VCaP (cell line): ENCODE data around the gene CCT4.

Source experiments
- H3K27ac ChIP-seq: fragments of 450-650 bp; 2 replicates; pipeline ENCODE4 v1.5.1; 2017
- CTCF ChIP-seq: fragments of 450-650 bp; conservative IDR thresholded peaks from 2 replicates; pipeline ENCODE4 v1.5.1; 2017; ENCODE audit warnings: mild to moderate bottlenecking, moderate library complexity

Gene CCT4

GRCh38 chr2:61888267-61889055, at the start of gene CCT4:
Gene CCT4, minus strand, starts transcription at chr2:61888656. Its CDS starts 149 bp downstream, at chr2:61888507.
- H3K27ac ChIP-seq, result peak within 1 kb of the TSS; percentile 91
- TF ChIP-seq CTCF, result no peak

- no peak overlapping the region for H3K27ac ChIP-seq
- no peak for TF ChIP-seq CTCF
Measured at GRCh38 chr2:61937886-61938285, 49.4 kb upstream of the CCT4 start.

- TF ChIP-seq CTCF, result no peak
- H3K27ac ChIP-seq, result no peak overlapping the region
Measured at GRCh38 chr2:61937098-61937497, 48.6 kb upstream of the CCT4 start.

GRCh38 chr2:61928826-61929461, 40.5 kb upstream of the CCT4 start:
- no peak for TF ChIP-seq CTCF
- H3K27ac ChIP-seq, result no peak overlapping the region

- H3K27ac ChIP-seq, result no peak overlapping the region
- no peak for TF ChIP-seq CTCF
Measured at GRCh38 chr2:61926531-61927477, 38.3 kb upstream of the CCT4 start.

GRCh38 chr2:61924895-61925663, 36.6 kb upstream of the CCT4 start:
- no peak overlapping the region for H3K27ac ChIP-seq
- no peak for TF ChIP-seq CTCF
